Stimulated activated naive B cell treated with anti-CD40 and anti-IgM and Interleukin-4, amounts not matched to agents 10 μg/mL and 1 μg/mL and 100 μg/mL, for 72 hours (primary cell): ENCODE measurements around the gene ABCA3.
"Not testable (repeated sequence)": the region's sequence is repeated elsewhere in the genome, so short reads cannot be mapped to it uniquely, and the experiment has no call there.

ENCODE experiments used
- ATAC-seq, 2 donors: fragments of 150-1000 bp; cut with Tn5 transposase; replicated peaks; 2 replicates each; pipeline ENCODE4 v1.10.0; 2021; ENCODE audit warnings: moderate library complexity in 1 of 2
- DNase-seq: peaks from one replicate; pipeline ENCODE4 v3.0.0; 2021
- H3K27ac Mint-ChIP-seq: one replicate; pipeline ENCODE4 v1.8.0; 2022; ENCODE audit warnings: mild to moderate bottlenecking, mixed read lengths
- H3K27me3 Mint-ChIP-seq, 2 donors: one replicate each; pipeline ENCODE4 v1.8.0; 2022; ENCODE audit warnings: mixed read lengths in 2 of 2
- H3K36me3 Mint-ChIP-seq, 2 donors: one replicate each; pipeline ENCODE4 v1.8.0; 2022; ENCODE audit warnings: mixed read lengths in 2 of 2, mild to moderate bottlenecking in 1 of 2
- H3K4me1 Mint-ChIP-seq, 2 donors: one replicate each; pipeline ENCODE4 v1.8.0; 2022; ENCODE audit warnings: mixed read lengths in 2 of 2, mild to moderate bottlenecking in 1 of 2
- H3K4me3 Mint-ChIP-seq, 2 donors: one replicate each; pipeline ENCODE4 v1.8.0; 2022; ENCODE audit warnings: mild to moderate bottlenecking in 2 of 2, mixed read lengths in 2 of 2, moderate library complexity in 1 of 2
- H3K9me3 Mint-ChIP-seq, 2 donors: one replicate each; pipeline ENCODE4 v1.8.0; 2022; ENCODE audit warnings: mixed read lengths in 2 of 2, mild to moderate bottlenecking in 1 of 2

ABCA3 gene

GRCh38 chr16:2340564-2341455 is at the start of gene ABCA3:
TSS of gene ABCA3 (minus strand) at chr16:2340728. CDS start at chr16:2326466, 14,262 bp downstream.
- Mint-ChIP-seq H3K27me3 (peaks cover 14 to 22% of the 10 kb centered on the region in 2 donors), H3K36me3 (peaks cover 3% of the 10 kb centered on the region in 2 donors), H3K27ac (peak within 1 kb of the TSS; percentile 92), H3K4me1 (peaks cover 11 to 13% of the 10 kb centered on the region in 2 donors), H3K4me3 (peak within 1 kb of the TSS; percentile 83), H3K9me3 (no peaks in the 10 kb centered on the region)
- DNase-seq = peak; percentile 98
- peak; percentile 90 to 91 for ATAC-seq

DNA sequence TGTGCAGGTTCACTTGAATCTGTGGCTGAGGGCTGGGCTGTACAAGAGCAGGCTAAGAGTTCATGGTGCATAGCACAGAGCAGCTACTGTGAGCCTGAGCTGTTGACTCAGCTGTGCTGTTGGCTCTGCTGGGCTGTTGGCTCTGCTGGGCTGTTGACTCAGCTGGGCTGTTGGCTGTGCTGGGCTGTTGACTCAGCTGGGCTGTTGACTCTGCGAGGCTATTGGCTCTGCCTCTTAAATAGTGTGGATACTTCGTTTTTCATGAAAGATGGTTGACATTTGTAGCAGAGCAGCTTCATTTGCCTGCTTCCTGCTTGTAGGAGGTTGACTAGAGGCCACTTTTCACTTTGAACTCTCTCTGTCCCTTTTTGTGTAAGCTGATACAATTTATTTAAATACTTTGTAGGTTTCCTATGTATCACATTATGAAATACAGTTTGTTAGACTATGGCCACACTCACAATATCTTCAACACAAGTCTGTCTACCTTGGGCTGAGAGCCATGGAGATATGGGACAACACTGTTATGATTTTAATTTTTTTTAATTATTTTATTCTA is 48.4 kb upstream of the ABCA3 start:
- ATAC-seq (no peak), DNase-seq (no peak)
- H3K27ac Mint-ChIP-seq = no peak overlapping the region
- H3K36me3 Mint-ChIP-seq = peaks cover 6 to 7% of the 10 kb centered on the region in 2 donors
- H3K4me3 Mint-ChIP-seq = no peak overlapping the region
- H3K27me3 Mint-ChIP-seq = peaks cover 13 to 44% of the 10 kb centered on the region in 2 donors
- no peaks in the 10 kb centered on the region for H3K4me1 Mint-ChIP-seq
- peaks cover 7 to 9% of the 10 kb centered on the region in 2 donors for H3K9me3 Mint-ChIP-seq

GRCh38 chr16:2388139-2388874 is 47.8 kb upstream of the ABCA3 start:
- no peak overlapping the region for H3K27ac Mint-ChIP-seq
- peaks cover 6 to 7% of the 10 kb centered on the region in 2 donors for H3K36me3 Mint-ChIP-seq
- no peaks in the 10 kb centered on the region for H3K4me1 Mint-ChIP-seq
- peaks cover 13 to 44% of the 10 kb centered on the region in 2 donors for H3K27me3 Mint-ChIP-seq
- no peak overlapping the region for H3K4me3 Mint-ChIP-seq
- no peak for DNase-seq
- H3K9me3 Mint-ChIP-seq = peaks cover 7 to 9% of the 10 kb centered on the region in 2 donors
- no peak for ATAC-seq

DNA sequence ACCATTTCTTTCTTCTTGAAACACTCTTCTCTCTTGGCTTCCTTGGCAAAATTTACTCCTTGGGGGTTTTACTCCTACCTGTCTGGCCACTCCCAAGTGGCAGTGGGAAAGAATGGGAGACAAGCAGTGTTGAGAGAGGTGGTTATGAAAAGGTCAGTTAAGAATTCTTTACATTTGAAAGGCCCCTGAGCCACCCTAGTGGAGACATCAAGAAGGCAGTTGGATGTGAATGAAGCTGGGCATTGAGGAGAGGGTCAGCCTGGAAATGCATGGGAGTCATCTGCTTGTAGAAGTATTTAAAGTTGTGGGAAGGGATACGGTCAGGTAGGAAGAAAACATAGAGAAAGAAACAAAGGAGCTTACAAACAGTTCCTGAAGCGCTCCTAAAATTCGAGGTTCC is 46.5 kb upstream of the ABCA3 start:
- H3K27me3 Mint-ChIP-seq = peaks cover 17 to 43% of the 10 kb centered on the region in 2 donors
- no peaks in the 10 kb centered on the region for H3K4me1 Mint-ChIP-seq
- no peak for DNase-seq
- no peak overlapping the region for H3K4me3 Mint-ChIP-seq
- peaks cover 7 to 9% of the 10 kb centered on the region in 2 donors for H3K9me3 Mint-ChIP-seq
- H3K27ac Mint-ChIP-seq = no peak overlapping the region
- ATAC-seq = no peak
- peaks cover 6 to 7% of the 10 kb centered on the region in 2 donors for H3K36me3 Mint-ChIP-seq

GRCh38 chr16:2385982-2386381 is 45.5 kb upstream of the ABCA3 start:
- H3K9me3 Mint-ChIP-seq, H3K4me1 Mint-ChIP-seq, H3K27ac Mint-ChIP-seq, H3K4me3 Mint-ChIP-seq, H3K36me3 Mint-ChIP-seq, ATAC-seq, DNase-seq: not testable (repeated sequence)
- H3K27me3 Mint-ChIP-seq = peaks cover 13 to 42% of the 10 kb centered on the region in 2 donors

GRCh38 chr16:2385190-2385836 is 44.8 kb upstream of the ABCA3 start:
- peaks cover 7 to 9% of the 10 kb centered on the region in 2 donors for H3K9me3 Mint-ChIP-seq
- peaks cover 12 to 40% of the 10 kb centered on the region in 2 donors for H3K27me3 Mint-ChIP-seq
- H3K4me1 Mint-ChIP-seq = no peaks in the 10 kb centered on the region
- H3K27ac Mint-ChIP-seq = no peak overlapping the region
- H3K4me3 Mint-ChIP-seq = no peak overlapping the region
- no peak for ATAC-seq
- H3K36me3 Mint-ChIP-seq = peaks cover 6 to 7% of the 10 kb centered on the region in 2 donors
- no peak for DNase-seq

DNA sequence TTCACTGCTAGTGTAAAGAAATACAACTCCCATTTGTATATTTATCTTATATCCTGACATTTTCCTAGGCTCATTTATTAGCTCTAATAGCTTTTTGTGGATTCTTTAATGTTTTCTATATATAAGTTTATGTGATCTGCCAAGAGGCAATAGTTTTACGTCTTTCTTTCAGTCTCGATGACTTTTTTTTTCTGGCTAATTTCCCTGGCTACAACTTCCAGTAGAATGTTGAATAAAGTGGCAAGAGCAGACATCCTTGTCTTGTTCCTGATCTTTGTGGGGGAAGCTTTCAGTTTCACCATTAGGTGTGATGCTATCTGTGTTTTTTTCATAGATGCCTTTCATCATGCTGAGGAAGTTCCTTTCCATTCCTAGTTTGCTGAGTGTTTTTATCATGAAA is 43.9 kb upstream of the ABCA3 start:
- peaks cover 12 to 40% of the 10 kb centered on the region in 2 donors for H3K27me3 Mint-ChIP-seq
- H3K9me3 Mint-ChIP-seq = peaks cover 7 to 9% of the 10 kb centered on the region in 2 donors
- no peak overlapping the region for H3K4me3 Mint-ChIP-seq
- ATAC-seq (no peak), DNase-seq (no peak)
- no peaks in the 10 kb centered on the region for H3K4me1 Mint-ChIP-seq
- H3K27ac Mint-ChIP-seq = no peak overlapping the region
- H3K36me3 Mint-ChIP-seq = peaks cover 4 to 7% of the 10 kb centered on the region in 2 donors

GRCh38 chr16:2383501-2383900 is 43.0 kb upstream of the ABCA3 start:
- no peak overlapping the region for H3K4me3 Mint-ChIP-seq
- H3K27me3 Mint-ChIP-seq = peaks cover 12 to 36% of the 10 kb centered on the region in 2 donors
- H3K9me3 Mint-ChIP-seq = peaks cover 2 to 4% of the 10 kb centered on the region in 2 donors
- ATAC-seq (no peak), DNase-seq (no peak)
- H3K36me3 Mint-ChIP-seq = peaks cover 2 to 4% of the 10 kb centered on the region in 2 donors
- no peaks in the 10 kb centered on the region for H3K4me1 Mint-ChIP-seq
- no peak overlapping the region for H3K27ac Mint-ChIP-seq

- Mint-ChIP-seq H3K27ac (no peak overlapping the region), H3K27me3 (peaks cover 22 to 23% of the 10 kb centered on the region in 2 donors), H3K36me3 (no peaks in the 10 kb centered on the region), H3K4me3 (no peak overlapping the region), H3K9me3 (no peaks in the 10 kb centered on the region), H3K4me1 (no peaks in the 10 kb centered on the region)
- DNase-seq = no peak
- no peak for ATAC-seq
Observed at GRCh38 chr16:2374644-2375043, 34.1 kb upstream of the ABCA3 start.

DNA sequence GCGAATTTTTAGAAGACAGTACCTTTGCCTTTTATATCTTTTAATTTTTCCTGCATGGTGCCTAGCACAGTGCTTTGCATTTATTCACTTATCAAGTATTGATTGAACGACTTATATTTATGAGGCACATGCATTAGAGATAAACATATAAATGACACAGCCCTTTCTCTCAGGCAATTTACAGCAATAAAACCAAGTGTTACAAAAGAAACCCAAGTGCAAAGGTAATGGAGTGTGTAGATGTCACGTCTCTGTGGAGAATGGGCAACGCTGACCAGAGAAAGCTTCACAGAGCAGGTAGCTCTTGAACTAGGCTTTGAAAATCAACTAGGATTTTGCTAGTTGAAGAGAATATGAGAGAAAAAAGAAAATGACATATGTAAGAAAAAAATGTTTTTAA is 32.6 kb upstream of the ABCA3 start:
- no peak for ATAC-seq
- Mint-ChIP-seq H3K36me3 (no peaks in the 10 kb centered on the region), H3K27me3 (peaks cover 31 to 33% of the 10 kb centered on the region in 2 donors), H3K4me1 (no peaks in the 10 kb centered on the region), H3K9me3 (no peaks in the 10 kb centered on the region), H3K27ac (no peak overlapping the region), H3K4me3 (no peak overlapping the region)
- DNase-seq = no peak

GRCh38 chr16:2372684-2373083 is 32.2 kb upstream of the ABCA3 start:
- H3K27me3 Mint-ChIP-seq = peaks cover 34 to 36% of the 10 kb centered on the region in 2 donors
- no peak for ATAC-seq
- no peak overlapping the region for H3K4me3 Mint-ChIP-seq
- no peak overlapping the region for H3K27ac Mint-ChIP-seq
- no peaks in the 10 kb centered on the region for H3K4me1 Mint-ChIP-seq
- DNase-seq = no peak
- H3K36me3 Mint-ChIP-seq = no peaks in the 10 kb centered on the region
- no peaks in the 10 kb centered on the region for H3K9me3 Mint-ChIP-seq

DNA sequence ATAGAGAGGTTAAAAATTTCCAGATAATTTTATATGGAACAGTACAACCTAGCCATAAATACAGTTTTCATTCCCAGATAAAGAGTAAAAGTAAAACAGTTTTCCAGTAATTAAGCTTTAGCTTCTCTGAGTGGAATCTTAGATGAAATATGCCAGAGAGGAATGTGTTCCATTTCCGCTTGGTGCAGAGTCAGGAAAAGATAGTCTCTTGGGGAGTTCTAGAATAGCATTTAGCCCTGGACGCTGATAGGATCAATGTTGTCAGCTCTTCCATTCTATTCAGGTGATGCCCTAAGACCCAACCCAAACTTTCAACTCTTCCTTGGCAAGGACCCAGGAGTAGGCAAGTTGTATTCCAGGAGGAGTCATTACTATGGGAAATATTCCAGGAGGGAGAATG is 30.9 kb upstream of the ABCA3 start:
- Mint-ChIP-seq H3K9me3 (no peaks in the 10 kb centered on the region), H3K4me1 (no peaks in the 10 kb centered on the region), H3K27ac (no peak overlapping the region), H3K36me3 (no peaks in the 10 kb centered on the region), H3K4me3 (no peak overlapping the region), H3K27me3 (peaks cover 37 to 44% of the 10 kb centered on the region in 2 donors)
- ATAC-seq (no peak), DNase-seq (no peak)

DNA sequence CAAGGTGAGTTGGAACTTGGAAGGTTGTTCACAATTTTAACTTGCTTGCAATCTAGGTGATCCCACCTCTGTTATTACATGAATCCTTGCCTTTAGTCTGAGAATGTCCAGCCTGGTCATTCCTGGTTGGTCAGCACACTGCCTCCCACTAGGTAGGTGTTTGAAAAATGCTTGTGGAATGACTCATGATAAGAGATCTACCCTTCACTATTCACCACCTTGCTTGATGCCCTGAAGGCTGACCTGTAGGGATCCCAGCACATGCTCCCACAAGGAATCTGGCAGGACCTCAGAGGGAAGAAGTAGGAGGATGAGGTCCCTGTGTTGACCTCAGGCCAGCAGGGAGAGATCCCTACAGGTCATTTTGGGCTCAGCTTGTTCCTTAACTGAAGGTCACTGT is 30.2 kb upstream of the ABCA3 start:
- ATAC-seq = no peak
- peaks cover 37 to 51% of the 10 kb centered on the region in 2 donors for H3K27me3 Mint-ChIP-seq
- no peaks in the 10 kb centered on the region for H3K9me3 Mint-ChIP-seq
- no peak for DNase-seq
- no peak overlapping the region for H3K27ac Mint-ChIP-seq
- no peak overlapping the region for H3K4me3 Mint-ChIP-seq
- no peaks in the 10 kb centered on the region for H3K36me3 Mint-ChIP-seq
- no peaks in the 10 kb centered on the region for H3K4me1 Mint-ChIP-seq
